ENCODE data around the gene NUP210L.

Gene NUP210L

DNA sequence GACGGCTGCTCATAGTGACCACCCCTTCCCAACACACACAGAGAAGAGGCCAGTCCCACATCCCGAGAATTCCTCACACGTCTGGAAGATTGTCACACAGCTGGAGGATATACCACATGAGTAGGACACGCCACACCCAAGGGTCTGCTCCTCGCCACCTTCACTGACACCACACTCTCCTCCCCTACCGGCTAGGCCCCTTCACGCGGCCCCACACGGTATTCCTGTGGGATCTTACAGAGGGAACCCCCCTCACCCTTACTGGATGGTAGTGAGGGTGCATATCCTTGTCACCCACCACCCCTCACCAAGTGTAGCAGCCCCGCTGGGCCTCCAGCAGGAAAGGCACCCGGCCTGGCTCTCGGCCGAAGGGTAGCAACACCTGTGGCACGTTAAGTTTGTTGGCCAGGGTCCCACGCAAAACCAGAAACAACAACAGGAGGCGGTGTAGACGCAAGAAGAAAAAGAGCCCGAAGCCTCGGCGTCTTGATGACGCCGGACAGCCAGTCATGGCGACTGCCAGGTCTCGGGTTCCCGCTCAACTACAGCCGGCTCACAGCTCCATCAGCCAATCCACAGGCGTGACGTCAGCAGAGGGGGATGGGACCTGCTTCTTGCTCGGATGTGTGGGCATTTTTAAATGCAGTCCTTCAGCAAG lies at the start of gene NUP210L:
Gene NUP210L (minus strand): TSS at position 540 of the 658 bp plus-strand sequence.
- no peak for DNase-seq (ENCODE audit: low read depth in 3 of 3, low spot score in 1 of 3)

DNA sequence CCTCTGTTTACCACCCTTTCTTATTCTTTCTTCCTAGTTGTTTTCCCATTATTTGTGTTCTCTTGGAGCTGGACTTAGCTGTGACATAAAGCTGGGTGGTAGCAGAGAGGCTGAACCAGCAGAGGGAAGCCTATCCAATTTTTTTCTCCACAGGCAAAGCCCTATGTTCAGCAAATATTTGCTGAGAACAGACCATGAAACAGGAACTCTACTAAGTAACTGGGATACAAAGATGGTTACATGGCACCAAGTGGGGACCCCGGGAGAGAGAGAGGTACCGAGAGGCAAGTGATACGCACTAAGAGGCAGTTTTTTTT lies 44.6 kb upstream of the NUP210L start:
- DNase-seq (ENCODE audit: low read depth in 3 of 3, low spot score in 1 of 3), result no peak

DNA sequence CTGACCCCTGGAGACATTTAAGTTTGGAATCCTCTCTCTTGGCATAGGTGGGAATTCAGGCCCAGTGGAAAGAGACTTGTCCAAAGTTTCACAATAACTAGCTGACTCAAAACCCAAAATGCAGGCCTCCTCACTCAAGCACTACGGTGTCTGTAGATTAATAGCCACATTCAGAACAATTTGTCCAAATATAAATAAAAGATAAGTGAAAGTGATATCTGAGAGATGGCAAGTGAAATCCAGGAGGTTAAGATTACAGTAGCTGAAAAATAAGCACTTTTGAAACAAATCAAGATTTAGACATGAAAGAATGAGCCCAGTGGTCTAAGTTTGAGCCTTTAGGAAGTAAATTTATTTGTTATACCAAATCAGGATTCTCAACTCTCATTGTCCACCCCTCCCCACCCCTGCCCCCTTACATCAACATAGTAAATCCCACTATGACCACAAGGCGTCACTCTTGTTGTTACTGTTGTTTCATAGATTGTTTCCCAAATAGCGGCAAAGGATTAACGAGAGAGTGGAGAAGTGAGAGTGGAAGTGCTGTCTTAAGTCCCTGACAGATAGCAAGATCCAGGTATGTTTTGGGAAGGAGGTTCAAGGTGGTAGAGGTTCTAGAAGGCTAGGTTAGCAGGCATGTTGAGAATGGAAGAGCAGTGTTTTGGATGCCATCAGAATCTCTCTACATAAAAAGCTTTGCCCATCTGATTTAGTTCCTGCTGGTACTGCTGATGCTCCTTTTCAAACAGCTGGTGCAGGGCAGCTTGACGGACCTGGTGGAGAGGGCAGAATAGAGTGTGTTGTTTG lies 44.1 kb upstream of the NUP210L start:
- peak in 1 of 3 donors; percentile 9 for DNase-seq (ENCODE audit: low read depth in 3 of 3, low spot score in 1 of 3)

GRCh38 chr1:154193821-154194220 lies 38.9 kb upstream of the NUP210L start:
- DNase-seq (ENCODE audit: low read depth in 3 of 3, low spot score in 1 of 3), result no peak

- no peak for DNase-seq (ENCODE audit: low read depth in 3 of 3, low spot score in 1 of 3)
Observed at GRCh38 chr1:154192476-154192875, 37.6 kb upstream of the NUP210L start.

DNA sequence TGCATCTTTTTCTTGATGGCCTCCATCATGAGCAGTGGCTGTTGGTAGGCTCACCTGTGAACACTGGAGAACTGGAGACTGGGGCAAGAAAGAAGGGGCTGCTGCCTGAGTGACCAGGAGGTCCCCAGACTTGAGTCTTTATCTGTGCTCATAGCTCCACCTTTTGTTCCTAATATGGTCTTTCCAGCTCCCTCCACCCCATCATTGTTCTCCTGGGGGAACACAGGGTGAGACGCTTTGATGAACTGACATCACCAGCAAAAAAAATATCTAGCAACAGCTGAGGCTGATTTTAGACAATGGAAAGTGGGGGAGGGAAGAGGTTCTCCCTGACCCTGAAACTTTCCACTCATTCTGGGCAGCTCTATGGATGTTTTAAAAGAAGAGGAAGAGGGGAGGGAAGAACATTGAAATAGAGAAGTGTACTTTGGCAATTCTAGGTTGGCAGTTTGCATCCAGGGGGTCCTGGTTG lies 37.2 kb upstream of the NUP210L start, which contains the start of gene TPM3:
Gene TPM3 (minus strand): TSS at position 111 of the 472 bp plus-strand sequence. CDS start 82 bp downstream, at position 29.
- no peak for DNase-seq (ENCODE audit: low read depth in 3 of 3, low spot score in 1 of 3)

- DNase-seq (ENCODE audit: low read depth in 3 of 3, low spot score in 1 of 3), result no peak
Observed at GRCh38 chr1:154190550-154190949, 35.7 kb upstream of the NUP210L start.

DNA sequence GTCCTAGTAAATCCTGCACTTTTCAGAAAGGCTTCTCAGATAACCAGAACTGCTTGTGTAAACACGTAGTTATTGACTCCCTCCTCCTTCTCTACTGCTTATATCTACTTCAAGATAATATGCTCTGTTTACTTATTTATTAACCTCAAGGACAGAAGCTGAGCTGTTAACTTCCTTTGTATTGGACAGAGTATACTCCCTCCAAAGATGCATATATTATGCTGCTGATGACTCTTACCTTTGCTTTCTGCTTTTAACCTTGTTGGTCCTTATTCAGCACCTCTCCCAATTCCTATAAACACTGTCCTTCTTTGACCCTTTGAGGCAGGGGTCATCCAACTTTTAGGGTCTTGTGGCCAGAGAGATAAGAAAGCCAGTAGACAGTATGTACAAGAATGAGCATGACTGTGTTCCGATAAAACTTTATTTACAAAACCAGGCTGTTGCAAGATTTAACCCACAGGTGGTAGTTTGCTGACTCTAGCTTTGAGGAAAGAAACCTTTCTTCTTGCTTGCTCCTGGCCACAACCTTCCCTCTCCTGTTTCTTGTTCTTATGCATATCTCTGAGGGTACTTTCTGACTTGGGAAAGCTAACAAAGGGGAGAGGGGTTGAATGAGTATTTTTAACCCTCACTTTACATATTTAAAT lies 32.1 kb upstream of the NUP210L start:
- DNase-seq (ENCODE audit: low read depth in 3 of 3, low spot score in 1 of 3), result no peak

DNA sequence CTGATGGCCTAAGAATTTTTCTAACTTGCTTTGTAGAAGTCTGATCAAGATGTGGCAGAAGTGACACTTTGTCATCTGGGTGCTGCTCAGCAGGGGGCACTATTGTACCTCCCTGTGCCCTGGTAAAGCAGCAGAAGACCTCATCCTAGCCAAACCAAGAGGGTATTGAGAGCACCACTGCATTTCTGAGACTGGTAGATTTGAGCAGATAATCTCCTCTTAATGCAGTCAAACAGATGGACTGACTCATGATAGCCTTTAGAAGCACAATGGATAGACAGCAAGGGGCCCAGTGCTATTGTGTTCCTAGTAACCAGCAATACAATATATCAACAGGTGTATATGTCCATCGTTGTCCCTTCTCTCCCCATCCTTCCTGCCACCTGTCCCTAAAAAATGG lies 31.3 kb upstream of the NUP210L start:
- peak in 2 of 3 donors; percentile 17 to 43 for DNase-seq (ENCODE audit: low read depth in 3 of 3, low spot score in 1 of 3)

DNA sequence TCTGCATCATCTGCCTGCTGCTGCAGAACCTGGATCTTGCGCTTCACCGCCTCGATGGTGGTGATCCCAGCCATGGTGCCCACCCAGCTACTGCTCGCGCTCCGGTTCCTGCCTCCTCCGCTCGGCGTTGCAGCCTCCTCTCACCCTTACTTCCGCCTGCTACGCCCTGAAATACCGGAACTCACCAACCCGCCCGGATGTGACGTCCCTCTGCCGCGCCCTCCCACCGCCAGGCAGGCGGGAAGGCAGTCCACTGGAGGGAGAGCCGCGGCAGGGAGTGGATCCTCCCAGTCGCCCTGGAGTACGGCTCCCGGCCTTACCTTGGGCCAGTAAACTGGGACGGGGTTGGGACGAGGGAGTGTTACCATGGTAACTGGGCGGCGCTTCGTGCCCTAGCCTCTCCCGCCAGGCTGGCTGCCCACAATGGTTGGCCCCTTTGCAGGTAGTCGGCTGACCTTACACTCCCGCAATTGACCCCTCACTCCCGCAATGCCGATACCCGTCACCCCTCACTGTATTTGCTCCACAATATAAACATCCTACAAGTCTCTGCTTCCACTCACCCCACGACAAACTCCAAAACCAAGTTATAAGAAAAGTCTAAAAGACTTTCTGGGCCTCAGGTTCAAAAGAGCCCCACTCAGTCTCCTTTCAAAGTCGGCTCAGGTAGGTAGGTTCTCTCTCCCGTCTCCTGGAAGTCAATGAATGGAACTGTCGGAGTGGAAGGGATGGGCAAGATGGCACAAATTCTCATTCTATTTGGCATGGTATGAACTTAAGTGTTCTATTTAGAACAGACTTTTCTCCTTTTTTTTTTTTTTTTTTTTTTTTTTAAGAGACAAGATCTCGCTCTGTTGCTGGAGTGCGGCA lies 28.4 kb upstream of the NUP210L start:
- DNase-seq (ENCODE audit: low read depth in 3 of 3, low spot score in 1 of 3), result peak; percentile 74 to 90 (median 78)

DNA sequence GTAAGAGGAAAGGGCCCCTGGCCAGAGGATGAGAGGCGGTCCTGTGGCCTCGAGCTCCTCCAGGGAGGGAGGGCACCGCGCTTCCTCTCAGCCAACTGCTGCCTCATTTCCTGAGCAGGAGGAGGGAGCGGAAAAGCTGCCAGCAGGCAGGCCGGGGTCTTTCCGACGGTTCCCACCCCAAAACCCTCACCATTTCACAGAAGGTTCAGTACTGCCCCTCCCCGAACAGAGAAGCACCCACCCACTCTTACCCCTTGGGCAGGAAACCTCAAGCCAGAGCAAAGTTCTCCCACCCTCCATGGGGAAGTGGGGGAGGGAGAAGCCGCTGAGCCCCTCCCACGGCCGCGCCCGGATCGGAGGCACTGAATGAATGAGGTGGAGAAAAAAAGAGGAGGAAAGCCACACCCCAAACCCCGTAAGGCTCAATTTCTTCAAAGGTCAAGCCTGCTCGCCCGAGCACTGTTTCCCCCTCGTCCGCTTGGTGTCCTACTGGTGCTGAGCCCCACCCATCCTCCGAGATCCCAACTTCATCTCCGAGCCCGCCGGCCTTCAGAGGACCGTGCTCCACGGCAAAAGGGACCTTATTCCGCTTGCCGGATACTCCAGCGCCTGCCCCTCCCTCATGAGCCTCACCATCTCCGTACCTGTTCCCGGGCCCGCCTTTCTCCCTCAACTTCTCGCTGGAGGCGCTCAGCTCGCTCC lies 27.6 kb upstream of the NUP210L start:
- peak; percentile 10 to 45 (median 20) for DNase-seq (ENCODE audit: low read depth in 3 of 3, low spot score in 1 of 3)

DNA sequence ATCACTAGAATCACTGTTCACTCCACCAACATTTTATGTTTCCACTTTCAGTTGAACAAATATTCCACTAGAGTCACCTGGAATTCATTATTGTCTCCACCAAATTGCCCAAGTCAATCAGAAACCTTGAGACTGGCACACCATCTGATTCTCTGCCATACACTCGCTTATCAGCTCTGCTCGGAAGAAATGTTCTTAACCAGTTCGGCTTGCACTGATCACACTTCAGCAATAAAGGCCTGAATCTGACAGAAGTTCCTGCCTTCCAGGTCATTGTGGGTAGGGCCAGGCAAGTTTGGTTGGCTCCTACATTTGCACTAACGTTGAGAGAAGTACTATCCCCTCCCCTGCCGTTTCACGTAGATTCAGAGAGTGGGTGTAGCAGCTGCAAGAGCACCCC lies 27.1 kb upstream of the NUP210L start:
- no peak for DNase-seq (ENCODE audit: low read depth in 3 of 3, low spot score in 1 of 3)

GRCh38 chr1:154179946-154180687 lies 25.2 kb upstream of the NUP210L start:
- no peak for DNase-seq (ENCODE audit: low read depth in 3 of 3, low spot score in 1 of 3)

- no peak for DNase-seq (ENCODE audit: low read depth in 3 of 3, low spot score in 1 of 3)
Observed at GRCh38 chr1:154178911-154179811, 24.3 kb upstream of the NUP210L start.

GRCh38 chr1:154178013-154178412 lies 23.1 kb upstream of the NUP210L start:
- no peak for DNase-seq (ENCODE audit: low read depth in 3 of 3, low spot score in 1 of 3)

- DNase-seq (ENCODE audit: low read depth in 3 of 3, low spot score in 1 of 3), result no peak
Observed at GRCh38 chr1:154176337-154176736, 21.5 kb upstream of the NUP210L start.

- no peak for DNase-seq (ENCODE audit: low read depth in 3 of 3, low spot score in 1 of 3)
Observed at GRCh38 chr1:154174654-154175053, 19.8 kb upstream of the NUP210L start.

DNA sequence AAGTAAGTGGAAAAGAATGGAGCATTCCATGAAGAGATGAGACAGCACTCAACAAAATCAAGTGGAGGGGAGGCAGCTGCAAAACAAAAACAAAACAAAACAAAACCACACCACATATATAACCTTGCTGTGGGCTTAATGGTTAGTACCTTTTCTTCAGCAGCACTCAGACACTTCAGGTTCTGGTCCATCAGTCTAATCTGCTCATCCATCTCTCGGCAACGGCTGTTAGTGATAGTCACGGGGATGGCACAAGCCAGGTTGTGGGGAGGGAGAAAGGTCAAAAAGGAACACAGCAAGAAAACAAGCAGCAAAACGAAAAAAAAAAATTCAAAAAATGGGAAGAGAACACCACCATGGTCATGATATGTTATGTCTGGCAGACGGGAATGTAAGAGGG lies 17.0 kb upstream of the NUP210L start:
- DNase-seq (ENCODE audit: low read depth in 3 of 3, low spot score in 1 of 3), result no peak

DNA sequence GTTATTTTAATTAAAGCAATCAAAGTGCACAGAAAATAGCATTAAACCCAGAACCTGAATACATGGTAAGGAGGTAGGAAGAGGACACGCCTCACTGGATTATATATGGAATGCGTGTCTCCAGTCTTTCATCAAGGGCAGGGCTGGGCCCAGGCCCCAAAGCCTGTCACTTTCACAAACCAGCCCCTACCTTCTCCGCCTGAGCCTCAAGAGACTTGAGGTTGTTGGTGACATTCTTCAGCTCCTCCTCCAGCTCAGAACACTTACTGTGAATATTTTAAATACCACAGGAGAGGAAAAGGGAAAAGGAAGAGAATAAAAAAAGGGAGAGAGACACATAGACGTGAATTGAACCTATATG lies 16.3 kb upstream of the NUP210L start:
- DNase-seq (ENCODE audit: low read depth in 3 of 3, low spot score in 1 of 3), result no peak
